NCI-H1092 treated with DMSO at 0.1 percent for 48 hours (cell line): ENCODE data around the gene MRPS6.

ENCODE experiments used
- DNase-seq: peaks from one replicate; lab custom pipeline; 2025; lab: John Stamatoyannopoulos, UW

Gene MRPS6

DNA sequence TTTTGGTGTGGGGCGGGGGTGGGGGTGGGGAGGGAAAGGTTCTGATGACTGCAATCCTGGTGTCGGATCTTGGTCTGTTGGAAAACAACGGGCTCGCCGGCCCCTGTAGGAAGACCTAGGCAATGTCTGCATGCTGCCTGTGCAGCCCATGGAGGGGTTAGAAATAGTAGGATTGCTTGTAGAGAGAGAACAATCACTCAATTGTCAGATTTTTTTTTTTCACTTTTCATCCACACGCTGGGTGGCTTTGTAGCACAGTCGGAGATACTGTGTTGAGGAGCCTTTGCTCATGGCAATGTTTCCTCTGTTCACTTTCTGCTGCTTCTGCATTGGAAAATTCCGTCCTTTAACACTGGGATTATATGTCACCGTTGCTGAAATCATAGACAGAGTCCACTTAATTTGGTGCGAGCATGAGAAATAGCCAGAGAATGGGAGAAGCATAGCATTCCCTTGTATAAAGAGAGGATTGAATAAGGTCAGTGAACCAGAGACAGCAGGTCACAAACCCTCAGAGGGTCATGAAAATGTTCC, 107.5 kb downstream of the MRPS6 start:
- no peak for DNase-seq

DNA sequence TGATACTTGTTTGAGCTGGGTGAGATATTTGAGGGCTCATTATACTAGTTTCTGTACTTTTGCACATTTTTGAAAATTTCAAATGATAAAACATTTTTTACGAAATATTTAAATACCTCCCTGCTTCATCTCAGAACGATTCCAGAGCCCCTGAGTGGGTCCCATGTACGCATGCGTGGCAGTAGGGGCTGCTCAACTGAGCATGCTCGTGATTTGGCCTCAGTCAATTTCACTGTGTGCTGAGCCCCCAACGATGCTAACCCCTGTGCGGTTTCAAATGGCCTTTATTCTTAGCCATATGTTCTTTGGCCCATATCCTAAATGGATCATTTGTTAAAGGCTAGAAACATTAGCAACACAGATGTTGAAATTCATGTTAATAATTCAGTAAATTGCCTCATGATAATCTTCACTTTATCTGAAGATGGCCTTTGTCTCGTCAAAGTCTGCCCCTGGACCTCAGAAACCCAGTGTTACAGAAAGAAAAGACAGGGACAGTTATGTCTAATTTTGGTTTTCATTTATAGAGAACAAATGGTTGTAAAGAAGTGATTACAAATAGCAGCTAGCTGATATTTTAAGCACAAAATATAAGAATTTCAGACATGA, 108.2 kb downstream of the MRPS6 start:
- DNase-seq = no peak

DNA sequence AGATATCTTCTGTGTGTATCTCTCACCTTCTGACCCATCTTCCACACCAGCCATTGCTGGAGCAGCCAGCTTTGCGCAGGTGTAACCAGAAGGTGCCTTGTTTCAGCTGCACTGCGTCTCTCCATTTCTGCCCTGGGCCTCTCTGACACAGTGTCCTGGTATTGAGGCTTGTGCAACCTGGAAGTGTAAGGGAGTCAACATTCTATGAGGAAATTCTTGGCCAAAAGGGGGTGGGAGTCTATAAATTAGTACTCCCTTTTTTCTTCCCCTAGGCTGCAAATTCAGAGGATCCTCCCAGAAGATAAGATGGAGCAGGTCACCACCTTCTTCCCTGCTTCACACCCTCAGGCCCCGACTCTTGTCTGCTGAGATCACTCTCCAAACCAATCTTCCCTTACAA, 109.1 kb downstream of the MRPS6 start:
- DNase-seq = no peak

DNA sequence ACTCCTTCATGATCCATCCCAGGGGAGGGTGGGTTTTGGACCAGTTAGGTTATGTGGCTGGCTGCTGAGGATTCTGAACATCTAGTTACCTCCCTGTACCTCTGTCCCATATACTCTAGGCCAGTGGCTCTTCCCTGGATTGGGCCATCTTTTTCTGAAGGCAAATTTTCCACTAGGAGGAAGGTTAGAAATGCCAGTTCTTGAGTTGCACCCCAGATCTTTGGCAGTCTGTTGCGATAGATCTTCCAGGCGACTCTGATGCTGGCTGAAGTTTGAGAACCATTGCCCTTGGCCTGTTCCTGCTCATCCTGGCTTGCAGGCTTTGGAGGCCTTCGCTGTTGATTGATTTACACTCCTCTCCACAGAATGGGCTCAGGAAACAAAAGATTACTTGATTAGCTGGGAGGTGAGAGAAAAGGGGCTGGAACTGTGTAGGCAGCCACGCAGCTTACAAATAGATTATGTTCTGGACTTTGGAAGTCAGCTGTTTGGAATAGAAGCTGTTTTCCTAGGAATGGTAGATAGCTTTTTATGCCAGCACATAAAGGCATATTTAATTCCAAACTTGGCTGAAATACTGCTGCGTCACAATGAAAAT, 110.1 kb downstream of the MRPS6 start:
- no peak for DNase-seq

DNA sequence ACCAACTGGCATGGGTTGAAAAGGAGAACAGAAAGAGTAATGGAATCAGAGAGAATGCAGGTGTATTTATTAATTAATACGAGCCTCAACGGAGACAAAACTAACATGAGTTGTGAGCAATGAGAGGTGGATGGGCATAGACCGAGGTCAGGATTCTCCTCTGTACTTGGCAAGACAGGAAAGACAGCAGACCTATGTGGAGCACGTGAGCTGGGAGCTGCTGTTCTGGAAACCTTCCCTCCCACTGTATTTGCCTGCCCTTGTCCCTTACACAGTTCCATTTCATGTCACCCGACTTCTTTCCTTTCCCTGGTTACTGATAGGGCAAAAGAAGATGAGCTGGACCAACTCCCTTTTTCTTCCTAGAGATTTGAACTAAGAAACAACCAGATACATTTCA, 110.9 kb downstream of the MRPS6 start:
- DNase-seq = no peak

DNA sequence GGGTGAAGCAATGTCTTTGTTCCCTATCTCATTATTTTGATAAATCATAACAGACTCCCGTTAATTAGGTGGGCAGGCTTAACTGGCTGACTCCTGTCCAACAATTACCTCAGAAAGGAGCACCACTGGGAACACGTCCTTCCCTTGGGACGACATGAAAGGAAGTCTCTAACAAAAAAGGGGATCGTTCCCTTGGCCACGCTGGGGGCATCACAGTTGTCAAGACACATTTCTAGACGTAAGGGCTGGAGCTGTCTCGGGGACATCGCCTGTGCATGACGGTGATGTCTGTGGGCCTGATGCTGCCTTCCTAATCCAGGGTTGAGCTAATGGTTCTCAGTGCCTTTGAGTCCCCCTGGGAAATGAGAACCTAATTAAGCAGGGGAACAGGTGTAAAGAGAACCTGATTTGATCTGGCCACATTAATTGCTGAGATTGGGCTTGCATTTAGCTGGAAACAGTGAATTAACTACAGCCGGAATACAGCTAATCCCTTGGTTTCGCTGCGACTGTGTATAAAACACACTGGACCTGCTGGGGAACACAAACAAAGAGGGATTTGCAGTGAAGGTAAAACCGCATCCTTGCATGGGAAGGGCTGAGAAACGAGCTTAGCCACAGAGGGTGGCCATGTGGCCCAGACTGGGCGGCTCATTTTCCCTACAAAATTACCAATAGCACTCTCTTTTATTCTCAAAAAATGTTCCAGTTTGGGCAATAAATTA, 111.8 kb downstream of the MRPS6 start:
- DNase-seq = no peak

DNA sequence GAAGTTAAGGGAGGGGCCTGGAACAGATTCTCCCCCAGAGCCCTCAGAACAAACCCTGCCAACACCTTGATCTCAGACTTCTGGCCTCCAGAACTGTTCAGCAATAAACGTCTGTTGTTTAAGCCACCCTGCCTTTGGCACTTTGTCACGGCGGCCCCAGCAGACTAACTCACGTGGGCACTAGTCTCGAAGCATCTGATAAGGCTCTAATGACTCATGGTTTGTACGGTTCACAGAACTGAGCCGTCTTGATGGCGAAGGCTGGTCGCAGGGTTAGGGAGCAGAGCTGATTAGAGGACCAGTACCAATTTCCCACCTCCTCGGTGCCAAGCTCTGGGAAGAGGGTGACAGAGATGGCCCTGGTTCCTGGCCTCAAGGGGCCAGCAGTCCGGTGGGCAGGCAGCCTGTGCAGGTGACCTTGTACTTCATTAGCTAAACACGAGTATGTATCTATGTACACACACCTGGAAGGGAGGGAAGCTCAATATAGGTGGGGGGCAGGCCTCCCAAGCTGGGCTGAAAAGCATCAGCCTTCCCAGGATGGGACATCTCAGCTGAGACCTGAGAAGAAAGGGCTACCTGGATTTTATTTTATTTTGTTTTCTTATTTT, 112.8 kb downstream of the MRPS6 start:
- no peak for DNase-seq

DNA sequence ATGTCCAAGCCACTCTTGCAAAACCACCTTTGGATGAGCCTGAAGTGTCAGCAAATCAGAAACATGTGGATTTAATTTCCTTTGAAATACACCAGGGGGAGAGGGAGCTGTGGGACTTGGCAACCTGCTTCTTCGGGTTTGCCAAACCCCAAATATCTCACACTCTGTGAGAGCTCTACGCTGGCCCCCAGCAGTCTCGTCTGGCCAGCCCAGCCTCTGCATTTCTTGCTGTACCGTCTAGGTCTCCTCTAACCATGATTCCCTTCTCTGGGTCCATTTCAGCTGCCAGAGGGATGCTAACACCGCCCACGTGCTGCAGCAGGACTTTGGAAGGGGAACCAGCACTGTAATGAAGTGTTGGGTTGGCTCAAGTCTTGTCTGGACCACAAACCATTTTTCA, 114.6 kb downstream of the MRPS6 start:
- no peak for DNase-seq

DNA sequence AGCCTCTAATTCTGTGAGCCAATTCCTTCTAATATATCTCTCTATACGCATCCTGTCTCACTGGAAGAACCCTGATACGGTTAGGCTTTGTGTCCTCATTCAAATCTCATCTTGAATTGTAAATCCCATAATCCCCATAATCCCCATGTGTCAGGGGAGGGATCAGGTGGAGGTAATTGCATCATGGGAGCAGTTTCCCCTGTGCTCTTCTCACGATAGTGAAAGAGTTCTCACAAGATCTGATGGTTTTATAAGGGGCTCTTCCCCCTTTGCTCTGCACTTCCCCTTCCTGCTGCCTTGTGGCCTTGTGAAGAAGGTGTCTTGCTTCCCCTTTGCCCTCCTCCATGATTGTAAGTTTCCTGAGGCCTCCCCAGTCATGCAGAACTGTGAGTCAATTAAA, 116.1 kb downstream of the MRPS6 start:
- no peak for DNase-seq

DNA sequence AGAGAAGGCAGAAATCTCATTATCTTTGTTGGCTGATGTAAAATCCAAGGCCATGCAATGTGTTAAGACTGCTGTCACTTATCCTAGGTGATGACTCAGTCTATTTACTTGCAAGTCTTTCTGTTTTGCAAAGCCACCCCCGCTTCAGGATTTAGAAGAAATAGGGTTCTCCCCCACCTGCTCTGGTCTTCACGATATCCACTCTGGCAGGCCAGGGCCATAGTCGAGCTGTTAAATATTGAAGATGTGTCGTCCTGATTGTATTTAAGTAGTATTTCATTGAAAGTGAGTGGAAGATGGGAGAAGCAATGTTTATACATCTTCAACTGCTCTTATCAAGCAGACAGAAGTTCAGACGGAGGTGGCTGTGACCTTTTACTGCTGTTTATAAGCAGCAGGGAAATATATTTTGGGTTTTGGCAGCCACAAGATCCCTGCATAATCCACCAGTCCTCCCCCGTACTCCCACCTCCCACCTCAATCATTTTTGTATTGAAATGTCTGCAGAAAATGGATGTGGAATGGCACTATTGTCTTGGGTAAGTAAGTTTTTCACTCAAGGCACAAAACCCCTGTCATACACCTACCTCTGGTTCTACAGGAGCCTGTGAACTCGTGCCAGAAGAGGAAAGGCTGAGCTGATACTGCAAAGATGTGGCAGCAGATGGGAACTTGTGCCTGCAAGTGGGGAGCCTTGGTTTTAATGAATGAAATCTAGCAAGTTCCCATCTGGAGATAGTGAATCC, 117.4 kb downstream of the MRPS6 start:
- DNase-seq = no peak

DNA sequence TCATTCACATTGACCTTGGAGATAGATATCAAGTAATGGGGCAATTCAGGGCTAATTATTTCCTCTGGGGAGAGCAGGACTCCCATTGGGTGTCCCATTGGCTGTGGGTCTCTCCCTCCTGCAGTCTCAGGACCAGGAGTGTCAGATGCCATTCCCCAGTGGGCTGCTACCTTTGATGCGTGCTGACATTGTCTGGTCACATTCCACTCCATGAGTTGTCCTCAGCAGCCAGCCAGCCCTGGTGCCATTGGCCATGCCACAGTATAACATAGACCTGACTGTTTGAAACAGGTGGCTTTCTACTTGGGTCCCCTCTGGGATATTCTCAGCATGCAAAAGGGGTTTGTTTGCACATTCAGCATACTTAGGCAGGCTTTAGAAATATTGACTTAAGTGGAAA, 118.5 kb downstream of the MRPS6 start:
- DNase-seq = no peak
